Ovary (tissue), 3 donors: ENCODE results near the gene GPATCH1.

Experiments used
- CTCF ChIP-seq, 3 donors: fragments of 450-650 bp in 2 of 3; fragments of 200-600 bp in 1 of 3; IDR thresholded peaks; one replicate each; pipeline versions ENCODE4 v1.5.1 to v1.8.0; 2016 to 2022; ENCODE audit warnings: antibody characterized with exemption in 3 of 3, mild to moderate bottlenecking in 1 of 3
- POLR2A ChIP-seq: fragments of 450-650 bp; IDR thresholded peaks from one replicate; pipeline ENCODE4 v1.6.1; 2017; ENCODE audit warnings: antibody characterized with exemption, mild to moderate bottlenecking, moderate library complexity
- donor health status: DM: no; HTN: no; CAD: no.

GRCh38 chr19:33035461-33035860, 45.5 kb upstream of the GPATCH1 start:
- TF ChIP-seq POLR2A = no peak
- TF ChIP-seq CTCF (IDR thresholded peaks at IDR 0.05) = no peak
